Measurements from ENCODE around the gene COMMD1. TPM values are rescaled to one million over a fixed set of nuclear protein-coding genes. Genes with fewer than 3 reads are reported as not detected.
"Not testable (repeated sequence)": the region's sequence is repeated elsewhere in the genome, so short reads cannot be mapped to it uniquely, and the experiment has no call there.

The COMMD1 gene
- total RNA-seq, 1 experiment from 2014 or later, result 24.7 TPM

- DNase-seq (ENCODE audit: low spot score), result no peak
- no peak overlapping the region for H3K4me3 Mint-ChIP-seq
- H3K9me3 Mint-ChIP-seq, result no peaks in the 10 kb centered on the region
- no peak for ATAC-seq
- H3K27me3 Mint-ChIP-seq (ENCODE audit: low read depth), result no peaks in the 10 kb centered on the region
- H3K4me1 Mint-ChIP-seq, result peaks cover 9% of the 10 kb centered on the region
- POLR2A ChIA-PET, result no interaction called here
- no peak overlapping the region for H3K27ac Mint-ChIP-seq
- CTCF ChIA-PET, result no interaction called here
- TF ChIP-seq JUN (CRISPR knock-in tag; IDR thresholded peaks at IDR 0.05), result no peak
- TF ChIP-seq ZNF263 (CRISPR knock-in tag; IDR thresholded peaks at IDR 0.05; ENCODE audit: low read depth), result no peak
- no peak for TF ChIP-seq ZBTB21 (CRISPR knock-in tag; IDR thresholded peaks at IDR 0.05; ENCODE audit: borderline replicate concordance)
- TF ChIP-seq ERG (CRISPR knock-in tag; IDR thresholded peaks at IDR 0.05), result no peak
- TF ChIP-seq SMAD4 (CRISPR knock-in tag; IDR thresholded peaks at IDR 0.05), result no peak
- TF ChIP-seq MXD4 (CRISPR knock-in tag; IDR thresholded peaks at IDR 0.05; ENCODE audit: borderline replicate concordance), result no peak
- no peaks in the 10 kb centered on the region for H3K36me3 Mint-ChIP-seq
Observed at GRCh38 chr2:62144689-62145477, 239.4 kb downstream of the COMMD1 start.

GRCh38 chr2:62145478-62146100 is 240.1 kb downstream of the COMMD1 start:
- no peak for DNase-seq (ENCODE audit: low spot score)
- CTCF ChIA-PET, result no interaction called here
- Mint-ChIP-seq H3K9me3 (no peaks in the 10 kb centered on the region), H3K4me1 (peaks cover 9% of the 10 kb centered on the region), H3K27me3 (ENCODE audit: low read depth) (no peaks in the 10 kb centered on the region), H3K4me3 (no peak overlapping the region), H3K27ac (no peak overlapping the region), H3K36me3 (no peaks in the 10 kb centered on the region)
- POLR2A ChIA-PET, result no interaction called here
- ATAC-seq, result no peak
- TF ChIP-seq, protein P1, sequence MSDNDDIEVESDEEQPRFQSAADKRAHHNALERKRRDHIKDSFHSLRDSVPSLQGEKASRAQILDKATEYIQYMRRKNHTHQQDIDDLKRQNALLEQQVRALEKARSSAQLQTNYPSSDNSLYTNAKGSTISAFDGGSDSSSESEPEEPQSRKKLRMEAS (CRISPR knock-in tag; IDR thresholded peaks at IDR 0.05), result no peak
- TF ChIP-seq ZBTB43 (CRISPR knock-in tag; IDR thresholded peaks at IDR 0.05), result no peak
- TF ChIP-seq GABPB1 (CRISPR knock-in tag; IDR thresholded peaks at IDR 0.05), result no peak
- no peak for TF ChIP-seq ZMAT4 (CRISPR knock-in tag; IDR thresholded peaks at IDR 0.05)
- no peak for TF ChIP-seq CREB1 (CRISPR knock-in tag; IDR thresholded peaks at IDR 0.05)
- TF ChIP-seq, protein P2, sequence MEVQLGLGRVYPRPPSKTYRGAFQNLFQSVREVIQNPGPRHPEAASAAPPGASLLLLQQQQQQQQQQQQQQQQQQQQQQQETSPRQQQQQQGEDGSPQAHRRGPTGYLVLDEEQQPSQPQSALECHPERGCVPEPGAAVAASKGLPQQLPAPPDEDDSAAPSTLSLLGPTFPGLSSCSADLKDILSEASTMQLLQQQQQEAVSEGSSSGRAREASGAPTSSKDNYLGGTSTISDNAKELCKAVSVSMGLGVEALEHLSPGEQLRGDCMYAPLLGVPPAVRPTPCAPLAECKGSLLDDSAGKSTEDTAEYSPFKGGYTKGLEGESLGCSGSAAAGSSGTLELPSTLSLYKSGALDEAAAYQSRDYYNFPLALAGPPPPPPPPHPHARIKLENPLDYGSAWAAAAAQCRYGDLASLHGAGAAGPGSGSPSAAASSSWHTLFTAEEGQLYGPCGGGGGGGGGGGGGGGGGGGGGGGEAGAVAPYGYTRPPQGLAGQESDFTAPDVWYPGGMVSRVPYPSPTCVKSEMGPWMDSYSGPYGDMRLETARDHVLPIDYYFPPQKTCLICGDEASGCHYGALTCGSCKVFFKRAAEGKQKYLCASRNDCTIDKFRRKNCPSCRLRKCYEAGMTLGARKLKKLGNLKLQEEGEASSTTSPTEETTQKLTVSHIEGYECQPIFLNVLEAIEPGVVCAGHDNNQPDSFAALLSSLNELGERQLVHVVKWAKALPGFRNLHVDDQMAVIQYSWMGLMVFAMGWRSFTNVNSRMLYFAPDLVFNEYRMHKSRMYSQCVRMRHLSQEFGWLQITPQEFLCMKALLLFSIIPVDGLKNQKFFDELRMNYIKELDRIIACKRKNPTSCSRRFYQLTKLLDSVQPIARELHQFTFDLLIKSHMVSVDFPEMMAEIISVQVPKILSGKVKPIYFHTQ (CRISPR knock-in tag; IDR thresholded peaks at IDR 0.05), result no peak
- TF ChIP-seq, protein P3, sequence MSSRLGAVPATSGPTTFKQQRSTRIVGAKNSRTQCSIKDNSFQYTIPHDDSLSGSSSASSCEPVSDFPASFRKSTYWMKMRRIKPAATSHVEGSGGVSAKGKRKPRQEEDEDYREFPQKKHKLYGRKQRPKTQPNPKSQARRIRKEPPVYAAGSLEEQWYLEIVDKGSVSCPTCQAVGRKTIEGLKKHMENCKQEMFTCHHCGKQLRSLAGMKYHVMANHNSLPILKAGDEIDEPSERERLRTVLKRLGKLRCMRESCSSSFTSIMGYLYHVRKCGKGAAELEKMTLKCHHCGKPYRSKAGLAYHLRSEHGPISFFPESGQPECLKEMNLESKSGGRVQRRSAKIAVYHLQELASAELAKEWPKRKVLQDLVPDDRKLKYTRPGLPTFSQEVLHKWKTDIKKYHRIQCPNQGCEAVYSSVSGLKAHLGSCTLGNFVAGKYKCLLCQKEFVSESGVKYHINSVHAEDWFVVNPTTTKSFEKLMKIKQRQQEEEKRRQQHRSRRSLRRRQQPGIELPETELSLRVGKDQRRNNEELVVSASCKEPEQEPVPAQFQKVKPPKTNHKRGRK (CRISPR knock-in tag; IDR thresholded peaks at IDR 0.05; ENCODE audit: borderline replicate concordance), result no peak
- TF ChIP-seq, protein P4, sequence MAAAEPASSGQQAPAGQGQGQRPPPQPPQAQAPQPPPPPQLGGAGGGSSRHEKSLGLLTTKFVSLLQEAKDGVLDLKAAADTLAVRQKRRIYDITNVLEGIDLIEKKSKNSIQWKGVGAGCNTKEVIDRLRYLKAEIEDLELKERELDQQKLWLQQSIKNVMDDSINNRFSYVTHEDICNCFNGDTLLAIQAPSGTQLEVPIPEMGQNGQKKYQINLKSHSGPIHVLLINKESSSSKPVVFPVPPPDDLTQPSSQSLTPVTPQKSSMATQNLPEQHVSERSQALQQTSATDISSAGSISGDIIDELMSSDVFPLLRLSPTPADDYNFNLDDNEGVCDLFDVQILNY (CRISPR knock-in tag; IDR thresholded peaks at IDR 0.05), result no peak

GRCh38 chr2:62146790-62147189 is 241.3 kb downstream of the COMMD1 start:
- H3K27ac Mint-ChIP-seq, POLR2A ChIA-PET: not testable (repeated sequence)

More at GRCh38 chr2:62146790-62147189, 241.3 kb downstream of the COMMD1 start:
- CTCF ChIA-PET; ATAC-seq; H3K27me3 Mint-ChIP-seq (ENCODE audit: low read depth); H3K36me3 Mint-ChIP-seq; H3K9me3 Mint-ChIP-seq; H3K4me3 Mint-ChIP-seq; DNase-seq (ENCODE audit: low spot score): not testable (repeated sequence)
- peaks cover 21% of the 10 kb centered on the region for H3K4me1 Mint-ChIP-seq

Measured in WTC11 (cell line).